HUES48 (cell line): ENCODE results near the gene CDC37.

Source experiments
- H3K27ac ChIP-seq: one replicate; pipeline ENCODE4 v1.7.0; 2013; ENCODE audit warnings: low read depth, low read length, inconsistent platforms
- H3K27me3 ChIP-seq: 2 replicates; pipeline ENCODE4 v1.6.1; 2013; ENCODE audit warnings: mild to moderate bottlenecking, low read length; ENCODE audit not compliant: control insufficient read depth, insufficient read depth
- H3K36me3 ChIP-seq: 2 replicates; pipeline ENCODE4 v1.6.1; 2013; ENCODE audit warnings: low read length; ENCODE audit not compliant: control insufficient read depth, insufficient read depth
- H3K4me1 ChIP-seq: 2 replicates; pipeline ENCODE4 v1.6.1; 2013; ENCODE audit warnings: mild to moderate bottlenecking, low read length; ENCODE audit not compliant: control insufficient read depth, insufficient read depth
- H3K4me3 ChIP-seq: 2 replicates; pipeline ENCODE4 v1.5.1; 2013; ENCODE audit warnings: mild to moderate bottlenecking, low read depth, low read length
- H3K9ac ChIP-seq: 2 replicates; pipeline ENCODE4 v1.6.1; 2013; ENCODE audit warnings: mild to moderate bottlenecking, low read depth, low read length, moderate library complexity
- H3K9me3 ChIP-seq: 2 replicates; pipeline ENCODE4 v1.6.1; 2013; ENCODE audit warnings: low read length; ENCODE audit not compliant: control insufficient read depth, insufficient read depth

CDC37 gene

DNA sequence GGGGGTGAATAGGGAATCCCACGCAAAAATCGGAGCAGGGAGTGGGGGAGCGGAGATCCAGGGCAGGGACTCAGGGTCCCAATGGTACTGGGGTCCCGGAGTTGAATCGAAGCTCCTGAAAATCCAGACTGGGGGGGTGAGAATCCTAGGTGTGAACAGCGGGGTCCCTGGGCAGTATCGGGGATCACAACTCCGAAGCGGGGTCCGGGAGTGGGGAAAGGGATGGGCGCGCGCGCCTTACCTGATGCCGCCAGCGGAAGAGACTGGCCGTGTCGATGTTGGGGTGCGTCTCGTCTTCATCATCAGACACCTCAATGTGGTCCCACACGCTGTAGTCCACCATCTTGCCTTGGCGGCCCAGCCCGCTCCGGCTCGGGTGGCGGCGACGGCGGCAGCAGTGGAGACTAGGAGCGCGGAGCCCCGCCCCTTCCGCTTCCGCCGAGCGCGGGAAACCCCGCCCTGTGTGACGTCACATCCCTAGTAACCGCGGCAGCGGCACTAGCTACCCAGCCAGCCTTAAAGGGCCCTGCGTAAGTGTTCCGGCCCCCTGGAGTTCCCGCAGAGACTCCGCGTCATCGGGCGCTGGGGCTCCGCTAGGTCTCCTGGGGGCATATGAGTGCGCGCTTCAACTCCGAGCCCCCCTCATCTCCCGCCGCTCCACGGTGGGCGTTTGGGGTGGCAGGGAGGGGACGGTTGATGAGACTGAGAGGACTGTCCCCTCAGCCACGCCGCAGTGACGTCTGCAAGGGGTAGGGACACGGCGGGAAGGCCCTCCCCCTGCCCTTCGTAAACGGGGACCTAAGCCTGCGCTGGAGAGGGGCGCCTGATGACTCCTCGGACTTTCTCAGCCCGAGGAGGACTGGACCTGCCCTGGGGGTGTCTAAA lies at the start of gene CDC37:
TSS of gene CDC37 (minus strand) at position 406 of the 885 bp plus-strand sequence. CDS start at position 343, 63 bp downstream.
- H3K4me3 ChIP-seq, result peak within 1 kb of the TSS; percentile 99
- H3K9ac ChIP-seq, result peak within 1 kb of the TSS; percentile 84
- H3K36me3 ChIP-seq, result peaks cover 11% of the 10 kb centered on the region
- peaks cover 29% of the 10 kb centered on the region for H3K27me3 ChIP-seq
- H3K4me1 ChIP-seq, result no peaks in the 10 kb centered on the region
- H3K27ac ChIP-seq, result peak within 1 kb of the TSS; percentile 74
- H3K9me3 ChIP-seq, result no peaks in the 10 kb centered on the region

- no peaks in the 10 kb centered on the region; the same call in 1 of the 2 replicates for H3K4me1 ChIP-seq
- no peak overlapping the region for H3K27ac ChIP-seq
- no peaks in the 10 kb centered on the region for H3K36me3 ChIP-seq
- H3K9ac ChIP-seq, result no peak overlapping the region
- no peak overlapping the region for H3K4me3 ChIP-seq
- H3K27me3 ChIP-seq, result no peaks in the 10 kb centered on the region
- no peaks in the 10 kb centered on the region for H3K9me3 ChIP-seq
Measured at GRCh38 chr19:10450853-10451609, 47.7 kb upstream of the CDC37 start.

DNA sequence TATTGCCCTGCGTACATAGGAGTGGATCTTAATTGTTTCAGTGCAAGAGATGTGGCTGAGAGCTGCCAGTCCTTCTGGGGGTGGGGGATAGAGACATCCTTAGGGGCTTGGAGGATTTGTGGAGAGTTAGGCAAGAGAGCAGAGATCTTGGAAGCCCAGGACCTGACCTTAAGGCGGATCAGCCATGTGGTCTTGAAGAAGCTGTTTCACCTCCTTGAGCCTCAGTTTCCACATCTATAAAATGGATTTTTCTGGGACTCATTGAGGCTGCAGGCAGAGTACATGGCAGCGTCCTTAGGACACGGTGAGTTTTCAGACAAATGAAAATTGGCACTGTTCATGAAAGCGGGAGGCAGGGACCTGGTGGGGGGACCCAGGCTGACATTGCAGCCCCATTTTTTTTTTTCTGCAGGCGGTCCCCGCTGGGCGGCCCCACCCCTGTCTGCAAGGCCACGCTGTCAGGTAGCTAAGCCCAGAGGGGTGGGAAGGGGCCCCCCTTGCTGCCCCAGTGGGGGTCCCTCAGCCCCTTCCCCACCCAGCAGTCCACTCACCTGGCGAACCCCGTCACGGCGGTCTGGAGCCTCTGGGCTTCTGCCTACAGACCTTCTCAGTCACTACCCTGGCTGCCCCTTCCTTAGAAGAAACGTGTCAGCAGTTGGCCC lies 47.0 kb upstream of the CDC37 start:
- no peaks in the 10 kb centered on the region for H3K9me3 ChIP-seq
- no peak overlapping the region for H3K27ac ChIP-seq
- H3K27me3 ChIP-seq, result no peaks in the 10 kb centered on the region
- H3K4me3 ChIP-seq, result no peak overlapping the region
- H3K36me3 ChIP-seq, result no peaks in the 10 kb centered on the region
- H3K4me1 ChIP-seq, result no peaks in the 10 kb centered on the region; the same call in 1 of the 2 replicates
- no peak overlapping the region for H3K9ac ChIP-seq

DNA sequence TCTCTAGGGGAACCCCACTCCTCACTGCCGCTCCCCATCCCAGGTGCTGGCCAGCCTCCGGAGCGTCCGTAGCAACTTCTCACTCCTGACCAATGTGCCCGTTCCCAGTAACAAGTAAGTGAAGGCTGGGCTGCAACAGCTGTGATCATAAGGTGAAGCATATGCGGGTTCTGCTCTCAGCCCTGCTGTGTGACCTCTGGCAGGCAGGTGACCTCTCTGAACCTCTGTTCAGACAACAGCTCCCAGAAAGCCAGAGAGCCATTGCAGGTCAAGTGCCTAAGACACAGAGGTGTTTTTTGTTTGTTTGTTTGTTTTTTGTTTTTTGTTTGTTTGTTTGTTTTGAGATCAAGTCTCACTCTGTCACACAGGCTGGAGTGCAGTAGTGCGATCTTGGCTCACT lies 45.7 kb upstream of the CDC37 start:
- H3K36me3 ChIP-seq, result no peaks in the 10 kb centered on the region
- no peaks in the 10 kb centered on the region; the same call in 1 of the 2 replicates for H3K4me1 ChIP-seq
- no peak overlapping the region for H3K9ac ChIP-seq
- no peak overlapping the region for H3K4me3 ChIP-seq
- no peaks in the 10 kb centered on the region for H3K9me3 ChIP-seq
- no peak overlapping the region for H3K27ac ChIP-seq
- no peaks in the 10 kb centered on the region for H3K27me3 ChIP-seq

DNA sequence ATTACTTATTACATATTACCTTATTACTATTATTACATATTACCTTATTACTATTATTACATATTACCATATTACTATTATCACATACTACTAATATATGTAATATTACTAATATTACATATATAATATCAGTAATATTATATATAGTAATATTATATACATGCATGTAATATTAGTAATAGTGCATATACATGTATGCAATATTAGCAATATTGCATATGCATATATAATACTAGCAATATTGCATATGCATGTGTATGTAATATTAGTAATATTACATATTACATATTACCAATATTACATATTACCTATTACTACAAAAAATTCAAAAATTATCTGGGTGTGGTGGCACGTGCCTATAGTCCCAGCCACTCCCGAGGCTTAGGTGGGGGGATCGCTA lies 39.4 kb upstream of the CDC37 start:
- no peak overlapping the region for H3K4me3 ChIP-seq
- H3K9me3 ChIP-seq, result no peaks in the 10 kb centered on the region
- H3K9ac ChIP-seq, result no peak overlapping the region
- H3K27me3 ChIP-seq, result no peaks in the 10 kb centered on the region
- H3K4me1 ChIP-seq, result no peaks in the 10 kb centered on the region
- H3K36me3 ChIP-seq, result no peaks in the 10 kb centered on the region
- no peak overlapping the region for H3K27ac ChIP-seq

DNA sequence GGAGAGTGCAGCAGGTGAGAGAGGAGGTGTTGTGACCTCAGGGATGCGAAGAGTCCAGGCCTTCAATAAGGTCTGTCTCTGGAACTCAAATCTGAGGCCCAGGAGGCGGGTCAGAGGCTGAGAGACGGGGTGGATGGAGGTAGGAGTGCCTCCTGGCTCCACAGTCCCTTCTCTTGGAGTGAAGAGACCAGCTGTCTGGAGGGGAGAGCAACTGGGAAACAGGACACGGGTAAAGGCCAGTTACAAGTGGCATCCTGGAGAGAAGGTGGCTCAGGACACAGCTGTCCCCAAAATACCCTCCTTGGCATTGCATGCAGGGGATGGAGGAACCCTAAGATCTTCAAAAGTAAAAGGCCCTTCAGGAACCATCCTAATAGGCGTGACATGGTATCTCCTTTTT lies 36.2 kb upstream of the CDC37 start:
- H3K4me1 ChIP-seq, result no peaks in the 10 kb centered on the region
- H3K27me3 ChIP-seq, result no peaks in the 10 kb centered on the region
- no peak overlapping the region for H3K4me3 ChIP-seq
- no peak overlapping the region for H3K9ac ChIP-seq
- H3K36me3 ChIP-seq, result no peaks in the 10 kb centered on the region
- no peaks in the 10 kb centered on the region for H3K9me3 ChIP-seq
- H3K27ac ChIP-seq, result no peak overlapping the region

- no peaks in the 10 kb centered on the region for H3K9me3 ChIP-seq
- no peak overlapping the region for H3K9ac ChIP-seq
- H3K36me3 ChIP-seq, result no peaks in the 10 kb centered on the region
- peaks cover 51% of the 10 kb centered on the region for H3K27me3 ChIP-seq
- no peak overlapping the region for H3K4me3 ChIP-seq
- H3K27ac ChIP-seq, result no peak overlapping the region
- H3K4me1 ChIP-seq, result no peaks in the 10 kb centered on the region
Measured at GRCh38 chr19:10433131-10433536, 29.8 kb upstream of the CDC37 start.

GRCh38 chr19:10432736-10433130 lies 29.4 kb upstream of the CDC37 start:
- H3K27me3 ChIP-seq, result peaks cover 55% of the 10 kb centered on the region
- no peaks in the 10 kb centered on the region for H3K9me3 ChIP-seq
- no peak overlapping the region for H3K4me3 ChIP-seq
- no peaks in the 10 kb centered on the region for H3K36me3 ChIP-seq
- no peaks in the 10 kb centered on the region for H3K4me1 ChIP-seq
- no peak overlapping the region for H3K27ac ChIP-seq
- no peak overlapping the region for H3K9ac ChIP-seq

GRCh38 chr19:10431943-10432735 lies 28.8 kb upstream of the CDC37 start:
- Histone ChIP-seq H3K27me3 (peaks cover 61% of the 10 kb centered on the region), H3K27ac (no peak overlapping the region), H3K9me3 (no peaks in the 10 kb centered on the region), H3K9ac (no peak overlapping the region), H3K4me3 (peak overlapping the region; percentile 52; the same call in 1 of the 2 replicates), H3K4me1 (no peaks in the 10 kb centered on the region), H3K36me3 (no peaks in the 10 kb centered on the region)

GRCh38 chr19:10431254-10431942 lies 28.1 kb upstream of the CDC37 start:
- H3K9me3 ChIP-seq, result no peaks in the 10 kb centered on the region
- no peaks in the 10 kb centered on the region for H3K36me3 ChIP-seq
- H3K27me3 ChIP-seq, result peaks cover 66% of the 10 kb centered on the region
- H3K4me1 ChIP-seq, result no peaks in the 10 kb centered on the region
- H3K4me3 ChIP-seq, result peak overlapping the region; percentile 46; the same call in 1 of the 2 replicates
- H3K27ac ChIP-seq, result no peak overlapping the region
- H3K9ac ChIP-seq, result no peak overlapping the region
